ENCODE measurements around the gene KLF5.

The KLF5 gene

GRCh38 chr13:73101351-73102007 is 42.7 kb downstream of the KLF5 start:
- no peak for DNase-seq (ENCODE audit: low read depth, low spot score)
- Histone ChIP-seq H3K9me3 (ENCODE audit: insufficient read depth, low read length) (peaks cover 9% of the 10 kb centered on the region; the same call in 1 of the 2 replicates), H3K36me3 (ENCODE audit: insufficient read depth, insufficient read length, low read length) (no peaks in the 10 kb centered on the region), H3K4me3 (ENCODE audit: insufficient read length, low read depth) (no peak overlapping the region), H3K27me3 (ENCODE audit: insufficient read depth, insufficient read length) (no peaks in the 10 kb centered on the region), H3K4me1 (ENCODE audit: insufficient read depth, insufficient read length) (no peaks in the 10 kb centered on the region), H3K9ac (ENCODE audit: insufficient read length, low read depth) (no peak overlapping the region)
- no peak for TF ChIP-seq ZNF274 (IDR thresholded peaks at IDR 0.05; ENCODE audit: low read depth, low read length)
- no peak for TF ChIP-seq YY1 (IDR thresholded peaks at IDR 0.05; ENCODE audit: insufficient read depth, insufficient read length)
- no peak for TF ChIP-seq SUZ12 (IDR thresholded peaks at IDR 0.05; ENCODE audit: extremely low read depth, insufficient read depth, insufficient read length)

GRCh38 chr13:73103238-73103637 is 44.4 kb downstream of the KLF5 start:
- Histone ChIP-seq H3K9ac (ENCODE audit: insufficient read length, low read depth) (no peak overlapping the region), H3K27me3 (ENCODE audit: insufficient read depth, insufficient read length) (no peaks in the 10 kb centered on the region), H3K36me3 (ENCODE audit: insufficient read depth, insufficient read length, low read length) (no peaks in the 10 kb centered on the region), H3K4me3 (ENCODE audit: insufficient read length, low read depth) (no peak overlapping the region), H3K4me1 (ENCODE audit: insufficient read depth, insufficient read length) (no peaks in the 10 kb centered on the region), H3K9me3 (ENCODE audit: insufficient read depth, low read length) (no peaks in the 10 kb centered on the region)
- DNase-seq (ENCODE audit: low read depth, low spot score) = no peak
- TF ChIP-seq SUZ12 (IDR thresholded peaks at IDR 0.05; ENCODE audit: extremely low read depth, insufficient read depth, insufficient read length) = no peak
- no peak for TF ChIP-seq YY1 (IDR thresholded peaks at IDR 0.05; ENCODE audit: insufficient read depth, insufficient read length)
- no peak for TF ChIP-seq ZNF274 (IDR thresholded peaks at IDR 0.05; ENCODE audit: low read depth, low read length)

GRCh38 chr13:73106513-73107178 is 47.8 kb downstream of the KLF5 start:
- no peaks in the 10 kb centered on the region for H3K9me3 ChIP-seq (ENCODE audit: insufficient read depth, low read length)
- no peak overlapping the region for H3K9ac ChIP-seq (ENCODE audit: insufficient read length, low read depth)
- TF ChIP-seq ZNF274 (IDR thresholded peaks at IDR 0.05; ENCODE audit: low read depth, low read length) (no peak), YY1 (IDR thresholded peaks at IDR 0.05; ENCODE audit: insufficient read depth, insufficient read length) (no peak), SUZ12 (IDR thresholded peaks at IDR 0.05; ENCODE audit: extremely low read depth, insufficient read depth, insufficient read length) (no peak)
- H3K27me3 ChIP-seq (ENCODE audit: insufficient read depth, insufficient read length) = no peaks in the 10 kb centered on the region
- H3K36me3 ChIP-seq (ENCODE audit: insufficient read depth, insufficient read length, low read length) = no peaks in the 10 kb centered on the region
- H3K4me1 ChIP-seq (ENCODE audit: insufficient read depth, insufficient read length) = no peaks in the 10 kb centered on the region
- H3K4me3 ChIP-seq (ENCODE audit: insufficient read length, low read depth) = no peak overlapping the region
- no peak for DNase-seq (ENCODE audit: low read depth, low spot score)

GRCh38 chr13:73107481-73107880 is 48.7 kb downstream of the KLF5 start:
- no peak for TF ChIP-seq YY1 (IDR thresholded peaks at IDR 0.05; ENCODE audit: insufficient read depth, insufficient read length)
- no peak for TF ChIP-seq SUZ12 (IDR thresholded peaks at IDR 0.05; ENCODE audit: extremely low read depth, insufficient read depth, insufficient read length)
- TF ChIP-seq ZNF274 (IDR thresholded peaks at IDR 0.05; ENCODE audit: low read depth, low read length) = no peak
- Histone ChIP-seq H3K4me1 (ENCODE audit: insufficient read depth, insufficient read length) (no peaks in the 10 kb centered on the region), H3K36me3 (ENCODE audit: insufficient read depth, insufficient read length, low read length) (no peaks in the 10 kb centered on the region), H3K4me3 (ENCODE audit: insufficient read length, low read depth) (no peak overlapping the region), H3K9me3 (ENCODE audit: insufficient read depth, low read length) (no peaks in the 10 kb centered on the region), H3K9ac (ENCODE audit: insufficient read length, low read depth) (no peak overlapping the region), H3K27me3 (ENCODE audit: insufficient read depth, insufficient read length) (no peaks in the 10 kb centered on the region)
- DNase-seq (ENCODE audit: low read depth, low spot score) = no peak

GRCh38 chr13:73107970-73108369 is 49.2 kb downstream of the KLF5 start:
- Histone ChIP-seq H3K36me3 (ENCODE audit: insufficient read depth, insufficient read length, low read length) (no peaks in the 10 kb centered on the region), H3K27me3 (ENCODE audit: insufficient read depth, insufficient read length) (no peaks in the 10 kb centered on the region)

GRCh38 chr13:73109288-73109899 is 50.6 kb downstream of the KLF5 start:
- Histone ChIP-seq H3K27me3 (ENCODE audit: insufficient read depth, insufficient read length) (no peaks in the 10 kb centered on the region), H3K4me1 (ENCODE audit: insufficient read depth, insufficient read length) (no peaks in the 10 kb centered on the region), H3K36me3 (ENCODE audit: insufficient read depth, insufficient read length, low read length) (no peaks in the 10 kb centered on the region), H3K9me3 (ENCODE audit: insufficient read depth, low read length) (no peaks in the 10 kb centered on the region), H3K4me3 (ENCODE audit: insufficient read length, low read depth) (no peak overlapping the region), H3K9ac (ENCODE audit: insufficient read length, low read depth) (no peak overlapping the region)
- no peak for TF ChIP-seq ZNF274 (IDR thresholded peaks at IDR 0.05; ENCODE audit: low read depth, low read length)
- no peak for TF ChIP-seq YY1 (IDR thresholded peaks at IDR 0.05; ENCODE audit: insufficient read depth, insufficient read length)
- no peak for TF ChIP-seq SUZ12 (IDR thresholded peaks at IDR 0.05; ENCODE audit: extremely low read depth, insufficient read depth, insufficient read length)
- DNase-seq (ENCODE audit: low read depth, low spot score) = no peak

More at GRCh38 chr13:73107970-73108369, 49.2 kb downstream of the KLF5 start:
- Histone ChIP-seq H3K4me3 (ENCODE audit: insufficient read length, low read depth) (no peak overlapping the region), H3K9me3 (ENCODE audit: insufficient read depth, low read length) (no peaks in the 10 kb centered on the region), H3K4me1 (ENCODE audit: insufficient read depth, insufficient read length) (no peaks in the 10 kb centered on the region), H3K9ac (ENCODE audit: insufficient read length, low read depth) (no peak overlapping the region)
- TF ChIP-seq SUZ12 (IDR thresholded peaks at IDR 0.05; ENCODE audit: extremely low read depth, insufficient read depth, insufficient read length) (no peak), YY1 (IDR thresholded peaks at IDR 0.05; ENCODE audit: insufficient read depth, insufficient read length) (no peak)
- no peak for DNase-seq (ENCODE audit: low read depth, low spot score)

GRCh38 chr13:73109969-73110368 is 51.2 kb downstream of the KLF5 start:
- no peaks in the 10 kb centered on the region for H3K9me3 ChIP-seq (ENCODE audit: insufficient read depth, low read length)
- no peak overlapping the region for H3K9ac ChIP-seq (ENCODE audit: insufficient read length, low read depth)
- TF ChIP-seq ZNF274 (IDR thresholded peaks at IDR 0.05; ENCODE audit: low read depth, low read length) = no peak
- no peak for TF ChIP-seq SUZ12 (IDR thresholded peaks at IDR 0.05; ENCODE audit: extremely low read depth, insufficient read depth, insufficient read length)
- TF ChIP-seq YY1 (IDR thresholded peaks at IDR 0.05; ENCODE audit: insufficient read depth, insufficient read length) = no peak
- H3K4me3 ChIP-seq (ENCODE audit: insufficient read length, low read depth) = no peak overlapping the region
- DNase-seq (ENCODE audit: low read depth, low spot score) = no peak
- no peaks in the 10 kb centered on the region for H3K4me1 ChIP-seq (ENCODE audit: insufficient read depth, insufficient read length)
- no peaks in the 10 kb centered on the region for H3K27me3 ChIP-seq (ENCODE audit: insufficient read depth, insufficient read length)
- H3K36me3 ChIP-seq (ENCODE audit: insufficient read depth, insufficient read length, low read length) = no peaks in the 10 kb centered on the region
